Measurements from ENCODE around the gene SUPT4H1. TPM values are rescaled to one million over a fixed set of nuclear protein-coding genes. Genes with fewer than 3 reads are reported as not detected.
A peak's percentile ranks its signal among the peaks of the same experiment; 100 is the strongest.

The SUPT4H1 gene
- total and polyA plus RNA-seq, 2 donors (not counting 1 experiment from before 2014, with no cell fraction given) = 30.2 to 60.1 TPM

- Histone ChIP-seq H2AFZ (ENCODE audit: insufficient read depth, low read depth, low read length, poor library complexity, severe bottlenecking) (peak overlapping the region; percentile 26), H3K79me2 (ENCODE audit: control insufficient read depth, insufficient read depth, low read length) (peaks cover 84% of the 10 kb centered on the region), H4K20me1 (ENCODE audit: control insufficient read depth, insufficient read depth, low read length, poor library complexity, severe bottlenecking) (peaks cover 31% of the 10 kb centered on the region), H3K27me3 (replicated peaks in 1 of 4; ENCODE audit: control extremely low read depth in 1 of 4, control insufficient read depth in 3 of 4, insufficient read depth in 4 of 4, low read length in 3 of 4) (no peaks in the 10 kb centered on the region), H3K36me3 (replicated peaks in 1 of 2; ENCODE audit: control extremely low read depth in 1 of 2, control insufficient read depth in 1 of 2, extremely low read depth in 1 of 2, insufficient read depth in 2 of 2, low read length in 1 of 2) (peaks cover 2 to 29% of the 10 kb centered on the region in 2 experiments), H3K27ac (ENCODE audit: low read length in 2 of 2) (peak overlapping the region; percentile 99 to 100), H3K4me2 (replicated peaks; ENCODE audit: low read depth, low read length, poor library complexity, severe bottlenecking) (peak overlapping the region; percentile 92), H3K4me3 (ENCODE audit: control extremely low read depth in 1 of 5, extremely low read depth in 1 of 5, insufficient read depth in 1 of 5, low read depth in 2 of 5, low read length in 4 of 5) (peak overlapping the region; percentile 4 to 100 (median 99)), H3K9ac (ENCODE audit: low read length) (peak overlapping the region; percentile 99), H3K4me1 (ENCODE audit: control insufficient read depth in 2 of 2, insufficient read depth in 2 of 2, low read length in 2 of 2) (peaks cover 50 to 73% of the 10 kb centered on the region in 2 donors), H3K9me3 (ENCODE audit: control extremely low read depth in 1 of 3, control insufficient read depth in 2 of 3, insufficient read depth in 1 of 3, low read length in 2 of 3) (no peaks in the 10 kb centered on the region)
- intact Hi-C loops (cut with micrococcal nuclease) = no loop called here
- Mint-ChIP-seq H3K27me3 (no peaks in the 10 kb centered on the region), H3K4me1 (peaks cover 70% of the 10 kb centered on the region), H3K9me3 (ENCODE audit: insufficient read depth) (no peaks in the 10 kb centered on the region), H3K27ac (peak overlapping the region; percentile 98), H3K4me3 (peak overlapping the region; percentile 91)
- WGBS (ENCODE audit: insufficient coverage) = 62% methylated on average over 3 of the region's 5 CpGs
- no peak for ATAC-seq (ENCODE audit: low read depth)
- DNase-seq = no peak
- TF ChIP-seq CTCF (IDR thresholded peaks at IDR 0.05) = no peak
- POLR2A ChIA-PET = interaction anchor here (1.0 to 19.3 kb wide), 6 partner anchors 8 to 251 kb away, joined by 3 to 663 read pairs (median 25); partner anchors contain the start of genes RNF43 and SUPT4H1
- CTCF ChIA-PET = interaction anchor here (0.7 to 4.8 kb wide), 5 partner anchors 10 to 83 kb away, joined by 3 to 119 read pairs (median 4); partner anchors contain the start of genes RNF43 and SUPT4H1
Observed at GRCh38 chr17:58334256-58334655, 17.7 kb downstream of the SUPT4H1 start.

GRCh38 chr17:58333736-58334207 lies 18.2 kb downstream of the SUPT4H1 start:
- H3K9me3 Mint-ChIP-seq (ENCODE audit: insufficient read depth) = no peaks in the 10 kb centered on the region
- intact Hi-C loops (cut with micrococcal nuclease) = no loop called here
- Histone ChIP-seq H3K4me3 (ENCODE audit: control extremely low read depth in 1 of 5, extremely low read depth in 1 of 5, insufficient read depth in 1 of 5, low read depth in 2 of 5, low read length in 4 of 5) (peak overlapping the region; percentile 4 to 100 (median 99)), H3K4me1 (ENCODE audit: control insufficient read depth in 2 of 2, insufficient read depth in 2 of 2, low read length in 2 of 2) (peaks cover 50 to 73% of the 10 kb centered on the region in 2 donors), H3K36me3 (replicated peaks in 1 of 2; ENCODE audit: control extremely low read depth in 1 of 2, control insufficient read depth in 1 of 2, extremely low read depth in 1 of 2, insufficient read depth in 2 of 2, low read length in 1 of 2) (peaks cover 2 to 29% of the 10 kb centered on the region in 2 experiments), H3K9me3 (ENCODE audit: control extremely low read depth in 1 of 3, control insufficient read depth in 2 of 3, insufficient read depth in 1 of 3, low read length in 2 of 3) (no peaks in the 10 kb centered on the region), H3K27ac (ENCODE audit: low read length in 2 of 2) (peak overlapping the region; percentile 99 to 100), H3K27me3 (replicated peaks in 1 of 4; ENCODE audit: control extremely low read depth in 1 of 4, control insufficient read depth in 3 of 4, insufficient read depth in 4 of 4, low read length in 3 of 4) (no peaks in the 10 kb centered on the region), H3K9ac (ENCODE audit: low read length) (peak overlapping the region; percentile 99), H3K79me2 (ENCODE audit: control insufficient read depth, insufficient read depth, low read length) (peaks cover 84% of the 10 kb centered on the region), H3K4me2 (replicated peaks; ENCODE audit: low read depth, low read length, poor library complexity, severe bottlenecking) (peak overlapping the region; percentile 92), H4K20me1 (ENCODE audit: control insufficient read depth, insufficient read depth, low read length, poor library complexity, severe bottlenecking) (peaks cover 36% of the 10 kb centered on the region), H2AFZ (ENCODE audit: insufficient read depth, low read depth, low read length, poor library complexity, severe bottlenecking) (no peak overlapping the region)
- WGBS (ENCODE audit: insufficient coverage) = 0% methylated on average over 3 of the region's 6 CpGs
- peak overlapping the region; percentile 91 for H3K4me3 Mint-ChIP-seq
- TF ChIP-seq EZH2 (IDR thresholded peaks at IDR 0.05; ENCODE audit: borderline replicate concordance, insufficient read depth, low read depth, low read length, poor library complexity, severe bottlenecking) (no peak), CTCF (IDR thresholded peaks at IDR 0.05) (no peak)
- H3K27me3 Mint-ChIP-seq = no peaks in the 10 kb centered on the region
- ATAC-seq (ENCODE audit: low read depth) (no peak), DNase-seq (peak; percentile 37)
- peak overlapping the region; percentile 98 for H3K27ac Mint-ChIP-seq
- H3K4me1 Mint-ChIP-seq = peaks cover 70% of the 10 kb centered on the region
- ChIA-PET POLR2A (interaction anchor here (1.0 to 19.3 kb wide), 6 partner anchors 8 to 251 kb away, joined by 3 to 663 read pairs (median 25); partner anchors contain the start of genes RNF43 and SUPT4H1), CTCF (interaction anchor here (0.7 to 4.8 kb wide), 7 partner anchors 6 to 154 kb away, joined by 3 to 119 read pairs (median 4); partner anchors contain the start of genes HSF5, RNF43 and SUPT4H1)
